Activated naive CD4-positive, alpha-beta T cell (primary cell): ENCODE data around the gene TTC21B.
"Not testable (repeated sequence)": the region's sequence is repeated elsewhere in the genome, so short reads cannot be mapped to it uniquely, and the experiment has no call there.

ENCODE experiments used
- DNase-seq, 4 experiments: peaks; one replicate each; lab custom pipeline; 2025; lab: John Stamatoyannopoulos, UW

TTC21B gene

DNA sequence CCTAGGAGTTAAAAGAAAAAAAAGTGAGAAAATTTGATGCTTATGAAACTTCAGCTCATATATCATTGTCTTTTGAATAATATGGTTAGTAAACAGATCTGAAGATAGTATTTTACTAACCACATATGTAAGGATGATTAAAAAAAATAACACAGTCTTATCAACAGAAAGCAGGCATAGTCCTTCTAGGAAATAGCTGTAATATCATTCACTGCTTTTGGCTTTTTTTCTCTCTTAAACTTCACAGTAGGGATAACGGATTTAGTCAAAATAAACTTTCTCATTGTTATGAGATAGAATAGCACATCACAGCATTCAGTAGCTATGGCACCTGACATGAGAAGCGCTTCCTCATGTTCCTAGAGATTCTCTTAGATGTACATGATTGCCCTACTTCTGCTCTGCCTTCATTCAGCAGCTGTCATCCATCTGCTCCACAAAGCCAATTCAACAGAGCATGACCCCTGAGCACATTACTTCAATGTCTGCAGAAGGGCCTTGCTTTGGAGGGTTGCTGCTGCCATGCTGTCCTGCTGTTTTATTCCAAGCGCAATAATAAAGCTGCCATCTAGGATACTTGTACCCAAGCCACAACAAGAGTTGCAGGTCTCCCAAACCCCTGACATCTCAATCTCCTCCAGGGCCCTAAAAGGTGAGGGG lies 67.0 kb downstream of the TTC21B start:
- DNase-seq = no peak

DNA sequence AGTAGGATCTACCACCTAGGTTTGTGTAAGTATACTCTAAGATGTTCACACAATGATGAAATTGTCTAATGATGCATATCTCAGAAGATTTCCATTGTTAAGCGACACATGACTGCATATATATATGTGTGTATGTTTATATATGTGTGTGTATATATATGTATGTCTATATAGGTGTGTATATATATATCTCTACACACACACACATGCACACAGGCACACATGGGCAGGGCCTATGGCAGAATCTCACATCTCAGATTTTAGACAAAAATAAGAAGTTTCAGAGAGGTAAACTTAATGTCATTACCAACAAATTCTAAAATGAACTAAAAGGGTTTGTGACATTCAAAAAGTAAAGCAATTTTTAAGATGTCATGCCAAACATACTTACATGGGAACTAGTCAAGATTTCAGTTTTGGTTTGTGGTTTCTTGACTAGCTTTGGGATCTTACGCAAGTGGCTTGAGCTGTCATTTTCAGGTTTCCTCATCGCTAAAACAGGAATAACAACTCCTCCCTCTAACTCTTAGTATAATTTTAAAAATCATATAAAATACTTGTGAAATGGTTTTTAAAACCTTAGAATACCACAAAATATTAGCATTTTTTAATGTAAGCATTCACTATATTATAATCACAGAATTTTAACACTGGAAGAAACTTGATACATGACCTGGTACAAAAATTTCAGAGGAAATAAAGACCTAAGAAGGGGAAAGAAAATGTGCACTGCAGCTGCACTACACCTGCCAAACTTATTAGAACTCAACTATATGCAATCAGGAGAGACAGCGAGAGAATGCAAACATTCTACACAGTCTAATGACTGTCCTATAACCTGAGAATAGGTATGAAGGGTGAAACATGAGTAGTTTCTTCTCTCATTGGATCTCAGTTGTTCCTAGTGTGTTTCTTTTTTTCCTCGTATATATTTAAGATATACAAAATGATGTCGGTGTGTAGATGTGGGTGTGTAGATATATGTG lies 75.7 kb downstream of the TTC21B start:
- no peak for DNase-seq

DNA sequence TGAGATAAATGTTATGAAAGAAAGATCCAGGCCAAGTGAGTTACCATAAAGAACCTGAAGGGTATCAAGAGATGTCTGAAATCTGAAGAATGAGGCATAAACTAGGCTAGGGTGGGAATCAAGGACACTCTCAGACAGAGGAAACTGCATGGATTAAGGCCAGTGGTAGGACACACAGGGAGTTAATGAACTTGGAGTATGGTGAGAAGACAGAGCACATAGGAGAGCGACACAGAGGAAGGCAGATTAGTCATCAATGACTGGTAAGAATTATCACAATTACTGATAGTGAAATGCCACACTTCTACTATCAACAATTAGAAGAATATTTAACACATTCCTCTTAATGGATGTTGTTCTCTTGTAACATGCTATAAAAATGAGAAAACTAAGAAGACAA lies 76.9 kb downstream of the TTC21B start:
- no peak for DNase-seq

DNA sequence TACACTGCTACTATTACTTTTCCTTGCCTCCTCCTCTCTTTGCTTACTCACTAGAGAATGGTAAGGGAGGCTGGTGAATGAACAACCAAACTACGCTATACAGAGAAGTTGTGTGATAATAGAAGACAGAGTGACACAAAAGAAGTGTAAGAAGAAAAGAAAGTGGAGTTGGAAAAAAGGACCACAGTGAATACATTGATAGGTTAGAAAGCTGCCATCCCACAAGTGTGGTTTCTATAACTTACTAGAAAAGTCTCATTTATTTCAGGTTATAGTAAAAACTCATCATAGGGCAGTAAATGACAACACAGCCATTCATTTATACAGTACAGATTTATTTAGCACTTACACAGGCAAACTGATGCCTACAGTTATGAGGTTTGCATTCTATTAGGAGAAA lies 77.3 kb downstream of the TTC21B start:
- DNase-seq = no peak

DNA sequence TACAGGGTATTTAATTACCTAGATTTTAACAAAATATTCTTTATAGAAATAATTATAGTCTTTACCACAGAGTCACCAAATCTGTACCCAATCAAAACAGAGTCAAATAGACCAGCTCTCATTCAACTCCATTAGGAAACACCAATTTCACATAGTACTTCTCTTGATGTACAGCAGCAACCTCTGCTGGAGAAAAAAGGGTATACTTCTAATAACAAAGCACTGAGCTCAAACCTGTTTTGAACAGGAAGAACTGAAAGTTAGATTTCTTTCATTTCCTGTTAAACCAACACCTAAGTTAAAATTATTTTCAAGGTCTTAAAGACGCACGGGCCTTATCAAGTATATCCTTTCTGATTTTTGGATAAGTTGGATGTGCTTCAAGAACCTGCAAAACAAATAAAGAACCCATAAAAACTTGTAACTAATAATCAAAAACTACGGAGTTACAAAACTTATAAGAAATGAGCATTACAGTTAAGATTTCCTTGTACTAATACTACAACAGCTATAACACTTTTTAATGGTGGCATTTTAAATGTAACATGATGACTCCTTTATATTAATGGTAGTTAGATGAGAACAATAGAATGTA lies 79.0 kb downstream of the TTC21B start:
- no peak for DNase-seq

DNA sequence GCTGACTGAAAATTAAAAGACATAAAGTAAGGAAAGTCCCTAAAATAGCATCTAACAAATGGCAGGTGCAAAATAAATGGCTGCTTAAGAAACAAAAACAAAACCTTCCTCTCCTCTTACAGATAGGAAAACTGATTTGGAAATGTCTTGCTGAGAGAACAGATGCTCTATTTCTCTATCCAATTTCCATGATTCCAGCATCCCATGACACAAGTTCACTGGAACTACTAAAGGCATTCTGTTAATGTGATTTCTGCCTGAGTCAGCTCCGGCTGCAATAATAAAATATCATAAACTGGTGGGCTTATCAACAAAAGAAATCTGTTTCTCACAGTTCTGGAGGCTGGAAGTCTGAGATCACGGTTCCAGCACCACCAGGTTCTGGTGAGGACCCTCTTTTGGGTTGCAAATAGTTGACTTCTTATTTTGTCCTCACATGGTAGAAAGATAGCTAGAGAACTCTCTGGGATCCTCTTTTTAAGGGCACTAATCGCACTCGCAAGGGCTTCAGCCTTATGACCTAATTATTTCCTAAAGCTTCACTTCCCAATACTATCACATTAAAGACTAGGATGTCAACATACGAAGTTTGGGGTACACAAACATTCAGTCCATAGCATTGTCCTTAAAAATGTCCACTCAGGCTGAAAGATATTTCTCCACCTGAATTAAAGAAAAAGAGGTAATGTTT lies 81.3 kb downstream of the TTC21B start:
- DNase-seq = no peak

DNA sequence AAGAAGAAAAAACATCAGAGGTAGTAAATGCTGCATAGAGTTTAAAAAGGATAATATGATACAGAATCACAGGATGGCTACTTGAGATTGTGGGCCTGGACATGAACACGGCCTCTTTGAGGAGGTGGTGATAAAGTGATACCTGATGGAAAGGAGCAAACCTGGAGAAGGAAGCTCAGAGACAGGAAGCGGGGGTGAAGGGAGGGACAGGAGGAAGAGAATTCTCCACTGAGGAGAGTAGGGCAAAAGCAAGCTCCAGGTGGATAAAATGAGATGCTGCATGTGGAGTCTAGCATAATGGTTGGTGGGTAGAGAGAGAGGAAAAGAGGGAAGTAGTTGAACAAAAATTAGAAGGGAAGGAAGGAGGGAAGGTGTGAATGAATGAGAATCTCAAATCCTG lies 82.6 kb downstream of the TTC21B start:
- no peak for DNase-seq

DNA sequence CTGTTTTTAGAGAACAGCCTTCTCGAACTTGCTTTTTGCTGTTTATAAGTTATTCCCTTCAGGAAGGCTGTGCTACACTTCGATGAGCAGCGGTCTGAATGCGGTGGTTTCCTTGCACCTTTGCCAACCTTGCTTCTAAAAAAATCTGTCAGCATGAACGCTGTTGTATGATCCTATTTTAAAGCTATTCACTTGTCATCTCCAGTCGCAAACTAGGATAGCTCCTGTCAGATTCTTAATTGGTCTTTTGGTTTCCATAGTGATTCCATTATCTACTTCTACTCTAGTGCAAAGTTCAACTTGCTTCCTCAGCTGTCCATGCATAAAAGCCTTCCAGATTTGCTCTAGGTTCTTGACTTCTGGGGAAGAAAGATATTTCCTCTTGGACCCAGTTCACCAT lies 83.2 kb downstream of the TTC21B start:
- no peak for DNase-seq

DNA sequence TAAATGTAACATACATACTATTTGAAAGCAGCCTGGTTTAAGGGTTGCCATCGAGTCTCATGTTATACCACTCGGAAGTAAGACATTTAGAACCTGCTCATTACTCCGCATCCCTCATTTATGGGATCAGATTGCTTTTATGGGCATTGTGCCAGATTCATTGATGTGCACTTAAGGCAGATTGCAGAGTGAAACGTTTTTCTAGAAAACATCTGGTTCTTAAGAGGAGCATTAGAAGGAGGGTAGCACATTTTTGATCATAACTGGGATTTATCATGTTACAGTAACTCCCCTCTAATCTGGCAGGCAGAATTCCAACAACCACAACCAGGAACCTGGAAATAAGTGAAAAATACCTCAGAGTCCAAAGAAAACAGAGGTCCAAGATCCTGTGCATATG lies 85.4 kb downstream of the TTC21B start:
- DNase-seq = no peak

DNA sequence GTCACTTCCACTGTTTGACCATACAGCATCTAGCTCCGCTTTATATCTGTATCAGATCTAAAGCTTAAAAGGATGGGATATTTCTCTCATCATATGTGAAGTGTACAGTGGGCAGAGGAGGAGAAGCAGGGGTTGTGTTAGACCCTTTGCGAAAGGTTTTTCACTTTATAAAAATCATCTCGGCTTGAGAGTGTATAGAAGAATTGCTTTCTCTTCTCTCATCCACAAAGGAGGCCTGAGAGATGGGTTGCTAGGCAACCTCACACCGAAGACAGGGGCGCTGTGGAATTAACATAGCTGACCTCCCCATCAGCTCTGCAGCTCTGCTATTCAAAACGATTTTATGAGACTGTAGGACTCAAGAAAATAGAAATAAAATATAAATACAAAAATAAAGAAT lies 89.3 kb downstream of the TTC21B start:
- DNase-seq = no peak

DNA sequence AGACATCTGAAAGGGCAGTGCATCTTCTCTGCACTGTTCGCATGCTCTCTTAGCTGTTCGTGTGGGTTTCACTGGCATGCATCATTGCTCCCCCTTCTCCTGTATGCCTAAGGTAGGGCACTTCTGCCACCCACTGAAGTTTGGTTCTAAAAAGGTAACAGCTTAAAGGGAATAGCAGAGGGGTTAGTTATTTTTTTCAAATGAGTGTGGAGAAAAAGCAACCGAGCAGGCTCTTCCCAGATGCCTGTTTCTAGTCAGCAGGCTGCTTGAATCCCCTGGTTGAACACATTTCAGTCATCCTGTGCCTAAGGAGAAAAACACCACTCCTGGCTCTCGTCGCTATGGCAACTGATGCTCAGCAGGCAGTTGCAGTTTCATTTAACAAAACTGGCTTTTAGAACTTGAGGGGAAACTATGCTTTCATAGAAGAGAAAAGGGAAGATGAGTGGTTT lies 89.7 kb downstream of the TTC21B start:
- no peak for DNase-seq

DNA sequence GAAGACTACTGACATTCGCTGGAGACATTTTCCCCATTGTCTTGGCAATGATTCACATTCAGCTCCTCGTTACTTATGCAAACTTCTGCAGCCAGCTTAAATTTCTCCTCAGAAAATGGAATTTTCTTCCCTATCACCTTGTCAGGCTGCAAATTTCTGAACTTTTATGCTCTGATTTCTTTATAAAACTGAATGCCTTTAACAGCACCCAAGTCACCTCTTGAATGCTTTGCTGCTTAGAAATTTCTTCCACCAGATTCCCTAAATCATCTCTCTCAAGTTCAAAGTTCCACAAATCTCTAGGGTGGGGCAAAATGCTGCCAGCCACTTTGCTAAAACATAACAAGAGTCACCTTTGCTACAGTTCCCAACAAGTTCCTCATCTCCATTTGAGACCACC lies 92.5 kb downstream of the TTC21B start:
- DNase-seq = not testable (repeated sequence)

DNA sequence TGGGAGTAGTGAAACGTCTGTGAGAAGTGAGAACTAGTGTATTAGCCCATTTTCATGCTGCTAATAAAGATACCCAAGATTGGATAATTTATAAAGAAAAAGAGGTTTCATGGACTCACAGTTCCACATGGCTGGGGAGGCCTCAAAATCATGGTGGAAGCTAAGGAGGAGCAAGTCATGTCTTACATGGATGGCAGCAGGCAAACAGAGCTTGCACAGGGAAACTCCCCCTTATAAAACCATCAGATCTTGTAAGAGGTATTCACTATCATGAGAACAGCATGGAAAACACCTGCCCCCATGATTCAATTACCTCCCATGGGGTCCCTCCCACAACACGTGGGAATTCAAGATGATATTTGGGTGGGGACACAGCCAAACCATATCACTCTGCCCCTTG lies 93.9 kb downstream of the TTC21B start:
- not testable (repeated sequence) for DNase-seq

DNA sequence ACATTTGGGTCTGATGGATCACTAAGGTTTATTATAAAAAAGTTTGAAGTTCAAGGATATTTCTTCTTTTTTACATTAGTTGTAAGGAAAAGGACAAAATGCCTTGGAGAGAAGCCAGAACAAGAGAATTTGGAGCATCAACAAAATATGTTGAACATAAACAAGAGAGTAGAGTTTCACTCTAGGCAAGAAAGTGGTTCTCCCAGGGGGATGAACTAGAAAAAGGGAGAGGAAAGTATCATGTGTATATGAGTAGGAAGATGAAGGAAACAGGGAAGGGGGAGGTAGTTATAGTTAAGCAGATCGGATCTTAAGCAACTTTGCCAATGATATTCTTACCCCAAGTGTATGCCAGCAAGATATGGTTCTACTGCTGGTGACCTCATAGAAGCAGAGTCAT lies 95.7 kb downstream of the TTC21B start:
- no peak for DNase-seq

DNA sequence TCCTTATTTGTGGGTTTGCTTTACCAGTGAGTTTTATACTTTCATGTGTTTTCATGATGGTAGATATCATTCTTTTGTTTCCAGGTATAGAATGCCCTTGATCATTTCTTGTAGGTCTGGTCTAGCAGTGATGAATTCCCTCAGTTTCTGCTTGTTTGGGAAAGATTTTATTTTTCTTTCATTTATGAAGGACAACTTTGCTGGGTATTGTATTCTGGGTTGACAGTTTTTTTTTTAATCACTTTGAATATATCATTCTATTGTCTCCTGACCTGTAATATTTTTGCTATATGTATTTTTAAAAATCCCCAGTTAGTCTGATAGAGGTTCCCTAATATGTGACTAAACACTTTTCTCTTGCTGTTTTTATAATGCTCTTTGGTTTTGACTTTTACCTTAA lies 101.2 kb downstream of the TTC21B start:
- no peak for DNase-seq

DNA sequence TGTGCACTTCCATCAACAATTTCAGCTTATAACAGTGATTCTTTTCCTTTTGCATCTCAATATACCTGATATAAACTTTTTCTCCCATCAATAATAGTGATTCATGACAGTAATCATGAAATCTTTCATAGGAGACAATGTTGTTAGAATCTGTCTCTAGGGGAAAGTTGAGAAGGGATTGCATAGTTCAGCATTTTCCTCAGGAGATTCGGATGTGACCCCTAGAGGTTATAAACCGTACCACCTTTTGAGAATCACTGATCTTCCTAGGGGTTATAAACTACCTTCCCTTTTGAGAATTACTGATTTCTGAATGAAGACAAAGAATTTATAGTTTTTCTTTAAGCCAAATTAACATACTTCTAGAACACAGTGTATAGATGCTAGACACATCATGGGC lies 106.6 kb downstream of the TTC21B start:
- DNase-seq = no peak

DNA sequence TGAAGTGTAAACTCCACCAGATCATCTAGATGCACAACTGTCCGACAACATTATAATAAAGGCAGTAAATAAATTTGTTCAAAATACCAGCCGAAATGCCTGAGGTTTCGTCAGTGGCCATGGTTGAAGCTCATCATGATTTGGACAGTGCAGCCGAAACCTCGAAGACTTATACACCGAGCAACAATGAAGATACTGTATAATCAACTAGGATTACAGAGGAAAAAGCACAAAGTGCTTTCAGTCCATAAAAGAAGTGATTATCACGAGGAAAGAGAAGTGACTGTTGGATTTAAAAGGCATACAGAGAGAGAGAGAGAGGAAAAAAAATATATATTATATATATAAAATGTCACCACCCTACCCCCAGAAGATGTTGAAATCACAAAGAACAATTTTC lies 107.5 kb downstream of the TTC21B start:
- no peak for DNase-seq

DNA sequence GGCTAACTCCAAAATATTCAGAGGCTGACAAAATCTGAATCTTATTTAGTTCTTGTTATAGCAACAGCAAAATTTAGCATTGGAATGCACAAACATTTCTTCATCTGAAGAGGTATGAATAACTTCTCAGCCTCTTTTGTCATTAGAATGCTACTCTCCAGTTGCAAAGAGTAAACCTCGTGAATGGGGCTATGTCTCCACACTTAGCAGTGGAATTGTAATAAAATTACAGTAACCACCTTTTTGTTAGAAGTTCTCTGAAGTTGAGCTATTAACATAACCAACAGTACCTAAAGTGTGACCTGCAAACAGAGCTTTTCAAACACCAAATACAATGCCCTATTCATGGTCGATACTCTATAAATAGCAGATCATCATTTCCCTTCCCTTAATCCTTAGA lies 109.4 kb downstream of the TTC21B start:
- DNase-seq = no peak

DNA sequence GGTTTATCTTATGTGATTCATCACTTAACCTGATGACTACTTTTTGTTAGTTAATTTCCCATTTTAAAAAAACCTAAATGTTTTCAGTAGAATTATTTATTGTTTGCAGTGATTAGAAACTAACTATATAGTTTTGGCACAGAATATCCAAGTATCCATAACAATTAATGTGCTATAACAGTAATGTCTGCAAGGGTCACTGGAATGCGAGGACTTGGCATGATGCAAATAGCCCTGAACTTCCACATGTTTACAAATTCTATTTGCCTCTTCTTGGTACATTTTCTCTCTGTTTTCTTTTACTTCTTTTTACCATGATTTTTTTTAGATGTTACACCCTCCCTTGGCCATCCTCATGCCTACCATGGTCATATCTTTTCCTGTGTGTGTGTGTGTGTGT lies 110.2 kb downstream of the TTC21B start:
- DNase-seq = no peak

DNA sequence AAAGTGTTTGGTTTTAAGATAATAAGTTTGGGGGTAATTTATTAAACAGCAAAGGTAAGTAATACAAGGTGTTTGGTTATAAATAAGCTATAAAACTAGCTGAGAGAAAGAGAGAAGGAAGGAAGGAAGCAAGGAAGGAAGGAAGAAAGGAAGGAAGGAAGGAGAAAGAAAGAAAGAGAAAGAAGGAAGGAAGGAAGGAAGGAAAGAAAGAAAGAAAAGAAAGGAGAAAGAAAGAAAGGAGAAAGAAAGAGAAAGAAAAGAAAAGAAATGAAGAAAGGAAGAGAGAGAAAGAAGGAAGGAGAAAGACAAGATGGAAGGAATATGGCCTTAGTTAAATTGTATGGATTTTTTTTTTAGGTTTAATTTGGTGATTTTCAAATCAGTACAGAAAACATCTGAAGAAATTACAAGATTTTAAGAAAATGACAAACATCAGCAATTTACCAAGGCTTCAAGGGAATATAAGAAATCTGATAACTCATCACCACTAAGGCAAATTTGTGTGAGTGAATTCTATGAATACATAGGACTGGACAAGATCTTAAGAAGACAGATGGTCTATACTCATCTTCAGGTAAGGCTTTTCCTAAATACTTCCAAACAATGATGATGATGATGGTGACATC lies 113.1 kb downstream of the TTC21B start:
- DNase-seq = no peak

DNA sequence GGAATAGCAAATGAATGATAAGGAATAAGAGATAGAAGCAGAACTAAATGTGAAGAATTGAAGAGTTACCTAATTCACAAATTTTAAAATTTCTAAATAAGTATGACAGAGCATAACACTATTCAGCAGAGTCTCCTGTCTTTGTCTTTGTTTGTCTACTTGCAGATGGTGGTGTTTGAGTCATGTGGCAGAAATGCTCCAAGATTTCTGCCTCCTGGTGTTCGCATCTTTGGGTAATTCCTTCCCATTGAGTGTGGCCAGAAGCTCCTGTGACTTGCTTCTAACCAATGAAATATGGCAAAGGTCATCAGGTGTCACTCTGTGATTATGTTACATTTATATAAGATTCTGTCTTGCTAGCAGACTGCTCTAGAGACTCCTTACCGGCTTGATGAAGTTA lies 114.0 kb downstream of the TTC21B start:
- DNase-seq = no peak

DNA sequence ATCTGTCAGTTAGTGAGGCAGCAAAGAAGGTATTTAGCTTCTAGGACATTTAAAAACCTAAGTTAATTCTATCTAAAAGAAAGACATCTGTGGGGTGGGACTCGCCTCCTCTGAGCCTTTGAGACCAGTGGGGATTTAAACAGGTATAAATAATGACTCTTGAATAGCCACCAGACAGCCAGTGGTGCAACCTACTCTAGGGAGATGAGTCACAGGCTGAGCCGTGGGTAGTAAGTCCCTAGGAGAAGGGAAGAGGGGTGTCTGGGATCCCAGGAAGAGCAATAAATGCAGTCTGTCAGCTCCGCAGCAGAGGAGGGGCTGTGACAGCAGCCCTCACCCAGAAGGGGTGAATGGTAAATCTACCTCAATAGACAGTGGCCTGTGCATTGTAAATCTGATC lies 116.5 kb downstream of the TTC21B start:
- DNase-seq = no peak
